Activated CD4-positive, alpha-beta T cell treated with anti-CD3 and anti-CD28 coated beads, Interleukin-2, amount 50 U/mL, for 4 hours (primary cell): Measurements from ENCODE around the gene CCN6.
A peak's percentile ranks its signal among the peaks of the same experiment; 100 is the strongest.
"Not testable (repeated sequence)": the region's sequence is repeated elsewhere in the genome, so short reads cannot be mapped to it uniquely, and the experiment has no call there.

Experiments
- DNase-seq, 2 experiments: peaks; one replicate each; pipeline ENCODE4 v3.0.0-alpha.2; 2020

The CCN6 gene

GRCh38 chr6:112054555-112055190 lies 769 bp downstream of the CCN6 start:
- DNase-seq, result no peak

- no peak for DNase-seq
These were observed 4.5 kb downstream of the CCN6 start for GRCh38 chr6:112058243-112059032.

- DNase-seq, result no peak
These were observed 7.7 kb downstream of the CCN6 start for GRCh38 chr6:112061605-112062004.

- no peak for DNase-seq
These were observed 9.1 kb downstream of the CCN6 start for GRCh38 chr6:112062966-112063365.

- no peak for DNase-seq
These were observed 11.6 kb downstream of the CCN6 start for GRCh38 chr6:112065426-112065986.

GRCh38 chr6:112066606-112067005 lies 12.7 kb downstream of the CCN6 start:
- no peak for DNase-seq

- DNase-seq, result no peak
These were observed 27.7 kb downstream of the CCN6 start for GRCh38 chr6:112081569-112081968.

- DNase-seq, result no peak
These were observed 31.6 kb downstream of the CCN6 start for GRCh38 chr6:112085286-112086065.

- DNase-seq, result no peak
These were observed 32.8 kb downstream of the CCN6 start for GRCh38 chr6:112086744-112087135.

- peak; percentile 86 to 87 for DNase-seq
These were observed 33.4 kb downstream of the CCN6 start, which contains the start of the genes FAM229B and TUBE1 for GRCh38 chr6:112087136-112087911. TSS of gene FAM229B (plus strand) at chr6:112087591. CDS start at chr6:112099284, 11,693 bp downstream. TSS of gene TUBE1 (minus strand) at chr6:112087482. CDS start at chr6:112087434, 48 bp downstream.

GRCh38 chr6:112087916-112088315 lies 34.0 kb downstream of the CCN6 start:
- DNase-seq, result no peak

GRCh38 chr6:112096901-112097300 lies 43.0 kb downstream of the CCN6 start:
- no peak for DNase-seq

GRCh38 chr6:112100561-112100960 lies 46.7 kb downstream of the CCN6 start:
- DNase-seq, result no peak

GRCh38 chr6:112106026-112106425 lies 52.1 kb downstream of the CCN6 start:
- not testable (repeated sequence) for DNase-seq

GRCh38 chr6:112106562-112106961 lies 52.7 kb downstream of the CCN6 start:
- DNase-seq, result no peak

- no peak for DNase-seq
These were observed 55.4 kb downstream of the CCN6 start for GRCh38 chr6:112109262-112109661.

- DNase-seq, result no peak
These were observed 59.5 kb downstream of the CCN6 start for GRCh38 chr6:112113431-112113830.

GRCh38 chr6:112113918-112114317 lies 60.0 kb downstream of the CCN6 start:
- no peak for DNase-seq

GRCh38 chr6:112114577-112115223 lies 60.8 kb downstream of the CCN6 start:
- DNase-seq, result no peak

- DNase-seq, result no peak
These were observed 62.3 kb downstream of the CCN6 start for GRCh38 chr6:112116221-112116620.

- DNase-seq, result no peak
These were observed 63.6 kb downstream of the CCN6 start for GRCh38 chr6:112117554-112117953.

GRCh38 chr6:112118034-112118433 lies 64.1 kb downstream of the CCN6 start:
- no peak for DNase-seq
